HEK293 (cell line): ENCODE measurements around the gene GALNT2.

Experiments
- CTCF ChIP-seq: fragments of 450-650 bp; formaldehyde crosslinking; IDR thresholded peaks from 2 replicates; pipeline ENCODE4 v1.5.1; 2016; ENCODE audit warnings: missing biosample characterization, missing genetic modification characterization
- MYNN ChIP-seq: fragments of 450-650 bp; formaldehyde crosslinking; IDR thresholded peaks from 2 replicates; pipeline ENCODE4 v1.5.1; 2016; ENCODE audit warnings: missing biosample characterization, missing genetic modification characterization, borderline replicate concordance
- ZNF146 ChIP-seq: fragments of 450-650 bp; formaldehyde crosslinking; IDR thresholded peaks from 2 replicates; pipeline ENCODE4 v1.5.1; 2016; ENCODE audit warnings: missing biosample characterization, missing genetic modification characterization
- ZNF549 ChIP-seq: fragments of 450-650 bp; IDR thresholded peaks from 2 replicates; pipeline ENCODE4 v1.5.1; 2018; ENCODE audit warnings: missing biosample characterization, missing genetic modification characterization, mild to moderate bottlenecking, inconsistent platforms, moderate library complexity
- ZNF785 ChIP-seq: fragments of 450-650 bp; formaldehyde crosslinking; IDR thresholded peaks from 2 replicates; pipeline ENCODE4 v1.5.1; 2016; ENCODE audit warnings: missing biosample characterization, missing genetic modification characterization
- TF ChIP-seq, protein P1 (sequence below): fragments of 450-650 bp; formaldehyde crosslinking; IDR thresholded peaks from 2 replicates; pipeline ENCODE4 v1.5.1; 2016; ENCODE audit warnings: missing biosample characterization, missing genetic modification characterization

DNA sequence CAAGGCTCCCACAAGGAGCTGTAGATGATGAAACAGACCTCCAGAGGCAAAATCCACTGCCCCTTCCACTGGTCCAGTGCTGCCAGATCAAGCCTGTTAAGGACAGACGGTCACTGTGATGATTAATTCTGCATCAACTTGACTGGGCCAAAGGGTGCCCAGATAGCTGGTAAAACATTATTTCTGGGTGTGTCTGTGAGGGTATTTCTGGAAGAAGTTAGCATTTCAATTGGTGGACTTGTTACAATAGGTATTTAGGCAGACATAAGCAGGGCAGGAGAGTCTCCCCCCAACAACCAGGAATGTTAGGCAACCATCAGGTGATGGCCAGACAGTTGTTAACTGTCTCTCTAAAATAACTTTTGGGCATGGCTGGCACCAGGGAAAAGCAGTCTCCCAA lies 40.9 kb upstream of the GALNT2 start:
- no peak for TF ChIP-seq MYNN (tag by site-specific recombination)
- TF ChIP-seq, protein P1, sequence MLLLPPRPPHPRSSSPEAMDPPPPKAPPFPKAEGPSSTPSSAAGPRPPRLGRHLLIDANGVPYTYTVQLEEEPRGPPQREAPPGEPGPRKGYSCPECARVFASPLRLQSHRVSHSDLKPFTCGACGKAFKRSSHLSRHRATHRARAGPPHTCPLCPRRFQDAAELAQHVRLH (tag by site-specific recombination): no peak
- TF ChIP-seq CTCF (tag by site-specific recombination): no peak
- TF ChIP-seq ZNF146 (tag by site-specific recombination): no peak
- TF ChIP-seq ZNF549 (tag by site-specific recombination): no peak
- no peak for TF ChIP-seq ZNF785 (tag by site-specific recombination)
